Right atrium auricular region (tissue), 2 donors: ENCODE measurements around the gene NTN4. TPM values are rescaled to one million over a fixed set of nuclear protein-coding genes. Genes with fewer than 3 reads are reported as not detected.
A peak's percentile ranks its signal among the peaks of the same experiment; 100 is the strongest.

ENCODE experiments used
- DNase-seq: peaks from one replicate; pipeline ENCODE4 v3.0.0-alpha.2; 2019; ENCODE audit warnings: low spot score
- H3K27ac ChIP-seq, 2 donors: fragments of 200-600 bp; sonication (generic); 1 replicate in 1 of 2; 2 replicates in 1 of 2; pipeline ENCODE4 v1.5.1; 2016 to 2019
- H3K27me3 ChIP-seq, 2 donors: fragments of 200-600 bp; sonication (generic); one replicate each; pipeline versions ENCODE4 v1.5.1 to v1.6.0; 2017 to 2019
- H3K36me3 ChIP-seq: fragments of 200-600 bp; sonication (generic); one replicate; pipeline ENCODE4 v1.5.1; 2016
- H3K4me1 ChIP-seq, 2 donors: fragments of 200-600 bp; sonication (generic); one replicate each; pipeline versions ENCODE4 v1.5.1 to v1.6.0; 2017 to 2019
- H3K4me3 ChIP-seq, 2 donors: fragments of 200-600 bp; sonication (generic); 1 replicate in 1 of 2; 2 replicates in 1 of 2; pipeline ENCODE4 v1.5.1; 2017 to 2019; ENCODE audit warnings: mild to moderate bottlenecking in 1 of 2, moderate library complexity in 1 of 2
- H3K9me3 ChIP-seq, 2 donors: fragments of 200-600 bp; sonication (generic); one replicate each; pipeline ENCODE4 v1.5.1; 2019
- CTCF ChIP-seq, 2 donors: fragments of 200-600 bp; sonication (generic); IDR thresholded peaks; one replicate each; pipeline ENCODE4 v1.5.1; 2019; ENCODE audit warnings: antibody characterized with exemption in 2 of 2
- total RNA-seq, 2 donors: library from RNA; depleted of rRNA; stranded (reverse); fragments of >200 nt; gene quantifications; one replicate each; pipeline ENCODE4 v1.1.0, GENCODE V29; 2016

NTN4 gene
- total RNA-seq, 2 donors from 2014 or later: 69.0 to 85.3 TPM

GRCh38 chr12:95774311-95775045, 16.1 kb downstream of the NTN4 start:
- Histone ChIP-seq H3K27ac (peak overlapping the region in 1 of 2 donors; percentile 16), H3K36me3 (no peaks in the 10 kb centered on the region), H3K27me3 (no peaks in the 10 kb centered on the region), H3K4me3 (no peak overlapping the region), H3K4me1 (peaks cover 0 to 7% of the 10 kb centered on the region in 2 donors), H3K9me3 (peaks cover 0 to 8% of the 10 kb centered on the region in 2 donors)
- DNase-seq: no peak
- no peak for TF ChIP-seq CTCF (IDR thresholded peaks at IDR 0.05)

GRCh38 chr12:95773320-95773719, 17.2 kb downstream of the NTN4 start:
- DNase-seq: no peak
- H3K4me3 ChIP-seq: no peak overlapping the region
- H3K27ac ChIP-seq: no peak overlapping the region
- no peaks in the 10 kb centered on the region for H3K27me3 ChIP-seq
- no peaks in the 10 kb centered on the region for H3K36me3 ChIP-seq
- H3K9me3 ChIP-seq: peaks cover 0 to 8% of the 10 kb centered on the region in 2 donors
- no peak for TF ChIP-seq CTCF (IDR thresholded peaks at IDR 0.05)
- H3K4me1 ChIP-seq: peaks cover 0 to 7% of the 10 kb centered on the region in 2 donors

DNA sequence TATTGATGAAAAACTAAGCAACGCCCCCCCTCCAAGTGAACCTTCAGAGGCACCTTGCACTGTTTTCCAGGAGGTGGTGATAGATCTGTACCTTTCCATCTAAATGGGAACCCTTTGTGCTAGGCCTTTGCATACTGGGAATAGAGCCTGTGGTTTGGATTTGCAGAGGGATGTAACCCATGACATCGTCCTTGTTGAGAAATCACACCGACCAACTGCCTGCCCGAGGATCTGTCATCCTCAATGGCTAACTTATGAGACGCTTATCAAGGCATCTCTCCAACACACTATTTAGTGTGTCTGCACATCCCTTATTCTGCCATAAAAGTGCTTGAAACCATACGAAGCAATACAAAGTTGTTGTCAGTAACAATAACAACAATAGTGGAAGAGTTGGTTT, 22.9 kb downstream of the NTN4 start:
- Histone ChIP-seq H3K27ac (no peak overlapping the region), H3K4me1 (peaks cover 0 to 49% of the 10 kb centered on the region in 2 donors), H3K4me3 (no peak overlapping the region), H3K36me3 (no peaks in the 10 kb centered on the region), H3K9me3 (no peaks in the 10 kb centered on the region), H3K27me3 (no peaks in the 10 kb centered on the region)
- no peak for TF ChIP-seq CTCF (IDR thresholded peaks at IDR 0.05)
- DNase-seq: no peak

DNA sequence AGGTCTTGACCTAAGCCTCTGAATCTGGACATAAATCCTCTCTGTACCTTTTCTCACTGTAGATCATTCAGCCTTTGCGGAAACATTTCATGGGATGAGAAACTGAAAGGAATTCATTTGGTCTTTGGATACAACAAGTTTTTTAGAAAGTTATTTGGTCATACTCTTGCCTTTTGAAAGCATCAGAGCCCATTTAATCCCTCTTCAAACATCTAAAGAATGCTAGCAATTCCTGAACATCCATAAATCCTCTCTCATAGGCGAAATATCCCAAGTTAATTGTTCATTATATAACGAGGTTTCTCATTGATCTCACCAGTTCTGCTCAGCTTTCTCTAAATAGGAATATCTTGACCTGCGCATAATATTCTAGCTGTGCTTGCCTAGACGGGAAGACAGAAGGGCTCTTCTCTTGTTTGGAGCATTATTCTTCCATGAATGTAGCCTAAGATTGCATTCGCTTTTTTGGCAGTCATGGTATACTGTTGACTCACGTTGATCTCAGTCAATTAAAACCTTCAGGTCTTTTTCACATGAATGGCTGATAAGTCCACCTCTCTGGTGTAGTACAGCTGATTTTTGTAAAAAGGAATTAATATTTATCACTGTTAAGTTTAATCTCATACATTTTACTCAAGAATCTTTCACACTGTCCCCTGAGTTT, 24.1 kb downstream of the NTN4 start:
- no peak overlapping the region for H3K4me3 ChIP-seq
- no peaks in the 10 kb centered on the region for H3K36me3 ChIP-seq
- peaks cover 0 to 58% of the 10 kb centered on the region in 2 donors for H3K4me1 ChIP-seq
- no peak for DNase-seq
- TF ChIP-seq CTCF (IDR thresholded peaks at IDR 0.05): no peak
- H3K27me3 ChIP-seq: no peaks in the 10 kb centered on the region
- no peak overlapping the region for H3K27ac ChIP-seq
- H3K9me3 ChIP-seq: no peaks in the 10 kb centered on the region

DNA sequence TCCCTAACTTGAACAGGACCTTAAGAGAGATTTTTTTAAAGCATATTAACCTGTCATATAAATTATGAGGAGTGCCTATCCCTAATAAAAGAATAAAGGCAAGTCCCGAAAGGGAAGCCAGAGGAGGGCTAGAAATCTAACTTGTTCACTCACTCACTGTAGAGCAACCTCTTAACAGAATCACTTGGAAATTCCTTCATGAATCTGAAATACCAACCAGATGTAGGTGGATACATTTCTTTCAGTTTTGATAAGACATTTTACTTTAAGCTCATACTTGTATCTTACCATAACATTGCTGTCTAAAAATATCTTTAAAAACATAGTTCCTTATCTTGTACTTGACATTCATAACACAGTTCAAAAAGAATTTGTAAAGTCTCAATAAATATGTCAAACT, 25.7 kb downstream of the NTN4 start:
- no peak for DNase-seq
- H3K27me3 ChIP-seq: no peaks in the 10 kb centered on the region
- no peak for TF ChIP-seq CTCF (IDR thresholded peaks at IDR 0.05)
- no peak overlapping the region for H3K4me3 ChIP-seq
- H3K4me1 ChIP-seq: peaks cover 0 to 54% of the 10 kb centered on the region in 2 donors
- H3K9me3 ChIP-seq: peaks cover 0 to 2% of the 10 kb centered on the region in 2 donors
- H3K36me3 ChIP-seq: no peaks in the 10 kb centered on the region
- peak overlapping the region in 1 of 2 donors; percentile 23 for H3K27ac ChIP-seq
